Parathyroid adenoma (tissue), 2 donors: ENCODE measurements around the gene LBHD2.

Experiments
- H2AFZ ChIP-seq: fragments of 300-600 bp; sonication (generic); one replicate; pipeline ENCODE4 v1.7.0; 2017; ENCODE audit warnings: antibody characterized with exemption, mild to moderate bottlenecking
- H3K27ac ChIP-seq: fragments of 300-600 bp; sonication (generic); one replicate; pipeline ENCODE4 v1.7.0; 2017
- H3K27me3 ChIP-seq: fragments of 300-600 bp; sonication (generic); one replicate; pipeline ENCODE4 v1.7.0; 2017; ENCODE audit warnings: low read length; ENCODE audit not compliant: control insufficient read depth, insufficient read depth
- H3K36me3 ChIP-seq: fragments of 300-600 bp; sonication (generic); one replicate; pipeline ENCODE4 v1.7.0; 2017; ENCODE audit warnings: low read length; ENCODE audit not compliant: control insufficient read depth, insufficient read depth
- H3K4me1 ChIP-seq: fragments of 300-600 bp; sonication (generic); one replicate; pipeline ENCODE4 v1.7.0; 2017; ENCODE audit warnings: control low read depth
- H3K4me2 ChIP-seq: fragments of 300-600 bp; sonication (generic); one replicate; pipeline ENCODE4 v1.7.0; 2017; ENCODE audit warnings: low read length
- H3K4me3 ChIP-seq: fragments of 300-600 bp; sonication (generic); one replicate; pipeline ENCODE4 v1.7.0; 2017; ENCODE audit warnings: low read depth, low read length
- H3K79me2 ChIP-seq: fragments of 300-600 bp; sonication (generic); one replicate; pipeline ENCODE4 v1.7.0; 2017; ENCODE audit warnings: control low read depth
- H3K9ac ChIP-seq: fragments of 300-600 bp; sonication (generic); one replicate; pipeline ENCODE4 v1.7.0; 2017; ENCODE audit warnings: mild to moderate bottlenecking
- H3K9me3 ChIP-seq: fragments of 300-600 bp; sonication (generic); one replicate; pipeline ENCODE4 v1.7.0; 2017; ENCODE audit warnings: low read length; ENCODE audit not compliant: control insufficient read depth
- TF ChIP-seq, protein P1 (sequence below): fragments of 300-600 bp; sonication (generic); IDR thresholded peaks from one replicate; pipeline ENCODE4 v1.7.0; 2017; ENCODE audit warnings: antibody characterized with exemption, mild to moderate bottlenecking
- donor health status: primary hyperparathyroidism.

LBHD2 gene

DNA sequence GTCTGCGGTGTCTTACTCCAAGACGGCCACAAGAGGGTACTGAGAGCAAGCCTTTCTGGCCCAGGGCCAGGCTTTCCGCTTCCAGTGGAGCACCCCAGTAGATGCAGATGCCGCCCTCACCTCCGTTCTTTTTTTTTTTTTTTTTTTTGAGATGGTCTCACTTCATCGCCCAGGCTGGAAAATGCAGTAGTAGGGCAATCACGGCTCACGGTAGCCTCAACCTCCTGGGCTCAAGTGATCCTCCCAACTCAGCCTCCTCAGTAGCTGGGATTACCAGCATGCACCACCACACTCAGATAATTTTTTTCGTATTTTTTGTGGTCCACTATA lies 5.6 kb upstream of the LBHD2 start:
- no peak overlapping the region for H3K4me3 ChIP-seq
- no peaks in the 10 kb centered on the region for H3K4me1 ChIP-seq
- H3K79me2 ChIP-seq = no peaks in the 10 kb centered on the region
- no peaks in the 10 kb centered on the region for H3K36me3 ChIP-seq
- H3K27me3 ChIP-seq = no peaks in the 10 kb centered on the region
- no peak overlapping the region for H2AFZ ChIP-seq
- no peak overlapping the region for H3K9ac ChIP-seq
- no peak overlapping the region for H3K27ac ChIP-seq
- no peak overlapping the region for H3K4me2 ChIP-seq
- H3K9me3 ChIP-seq = no peaks in the 10 kb centered on the region
- TF ChIP-seq, protein P1, sequence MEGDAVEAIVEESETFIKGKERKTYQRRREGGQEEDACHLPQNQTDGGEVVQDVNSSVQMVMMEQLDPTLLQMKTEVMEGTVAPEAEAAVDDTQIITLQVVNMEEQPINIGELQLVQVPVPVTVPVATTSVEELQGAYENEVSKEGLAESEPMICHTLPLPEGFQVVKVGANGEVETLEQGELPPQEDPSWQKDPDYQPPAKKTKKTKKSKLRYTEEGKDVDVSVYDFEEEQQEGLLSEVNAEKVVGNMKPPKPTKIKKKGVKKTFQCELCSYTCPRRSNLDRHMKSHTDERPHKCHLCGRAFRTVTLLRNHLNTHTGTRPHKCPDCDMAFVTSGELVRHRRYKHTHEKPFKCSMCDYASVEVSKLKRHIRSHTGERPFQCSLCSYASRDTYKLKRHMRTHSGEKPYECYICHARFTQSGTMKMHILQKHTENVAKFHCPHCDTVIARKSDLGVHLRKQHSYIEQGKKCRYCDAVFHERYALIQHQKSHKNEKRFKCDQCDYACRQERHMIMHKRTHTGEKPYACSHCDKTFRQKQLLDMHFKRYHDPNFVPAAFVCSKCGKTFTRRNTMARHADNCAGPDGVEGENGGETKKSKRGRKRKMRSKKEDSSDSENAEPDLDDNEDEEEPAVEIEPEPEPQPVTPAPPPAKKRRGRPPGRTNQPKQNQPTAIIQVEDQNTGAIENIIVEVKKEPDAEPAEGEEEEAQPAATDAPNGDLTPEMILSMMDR = peak; percentile 68

DNA sequence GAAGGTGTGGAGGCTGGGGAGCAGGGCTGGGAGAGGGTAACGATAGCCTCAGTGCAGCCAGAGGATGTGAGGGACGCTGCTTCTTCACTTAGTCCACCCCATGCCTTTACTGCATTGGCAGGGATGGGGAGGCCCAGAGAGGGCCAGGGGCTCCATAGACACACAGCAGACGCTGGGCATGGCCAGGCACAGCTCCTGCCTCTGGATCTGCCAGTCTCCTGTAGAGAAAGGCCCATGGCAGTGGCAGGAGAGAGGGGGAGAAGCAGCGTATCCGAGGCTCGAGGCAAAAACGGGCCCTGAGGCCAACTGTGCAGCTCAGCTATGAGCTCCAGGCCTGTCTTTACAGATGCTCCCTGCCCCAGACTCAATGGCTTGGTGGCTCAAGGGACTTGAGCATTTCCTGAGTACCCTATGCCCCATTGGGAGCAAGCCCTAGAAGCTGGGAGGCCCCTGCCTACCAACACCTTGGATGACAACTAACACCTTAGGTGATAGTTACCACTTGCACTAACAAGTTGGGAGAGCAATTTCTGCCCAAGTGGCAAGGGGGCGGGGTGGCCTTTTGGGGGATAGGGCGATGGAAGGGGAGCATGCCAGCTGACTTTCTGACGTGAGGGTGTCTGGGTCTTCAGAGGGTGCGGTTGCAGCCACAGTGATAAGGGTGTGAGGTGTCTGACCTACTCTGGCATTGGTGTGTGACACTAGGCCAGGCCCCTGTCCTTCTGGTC lies 5.0 kb upstream of the LBHD2 start:
- no peaks in the 10 kb centered on the region for H3K27me3 ChIP-seq
- H3K79me2 ChIP-seq = no peaks in the 10 kb centered on the region
- no peak overlapping the region for H3K4me3 ChIP-seq
- no peaks in the 10 kb centered on the region for H3K4me1 ChIP-seq
- H2AFZ ChIP-seq = no peak overlapping the region
- no peaks in the 10 kb centered on the region for H3K36me3 ChIP-seq
- H3K27ac ChIP-seq = no peak overlapping the region
- no peak overlapping the region for H3K4me2 ChIP-seq
- H3K9me3 ChIP-seq = no peaks in the 10 kb centered on the region
- H3K9ac ChIP-seq = no peak overlapping the region
- TF ChIP-seq, protein P1 = no peak

DNA sequence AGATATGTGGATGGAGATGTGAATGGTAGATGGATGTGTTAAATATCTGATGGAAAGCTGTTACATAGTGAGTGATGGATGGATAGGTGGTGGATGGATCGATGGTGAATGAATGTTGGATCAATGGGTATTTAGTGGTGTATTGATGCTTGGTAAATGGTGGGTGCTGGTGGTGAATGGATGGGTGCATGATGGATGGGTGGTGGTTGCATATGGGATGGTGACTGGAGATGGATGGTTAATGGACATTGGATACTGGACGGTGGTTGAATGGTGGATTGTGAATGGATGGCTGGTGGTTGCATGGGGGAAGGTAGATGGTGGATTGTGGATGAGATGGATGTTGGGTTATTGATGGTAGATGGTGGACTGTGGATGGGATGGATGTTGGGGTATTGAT lies 2.1 kb upstream of the LBHD2 start:
- H2AFZ ChIP-seq = no peak overlapping the region
- H3K27ac ChIP-seq = no peak overlapping the region
- H3K9ac ChIP-seq = no peak overlapping the region
- H3K79me2 ChIP-seq = no peaks in the 10 kb centered on the region
- H3K36me3 ChIP-seq = no peaks in the 10 kb centered on the region
- no peaks in the 10 kb centered on the region for H3K9me3 ChIP-seq
- no peak overlapping the region for H3K4me2 ChIP-seq
- H3K4me1 ChIP-seq = no peaks in the 10 kb centered on the region
- TF ChIP-seq, protein P1 = no peak
- no peak overlapping the region for H3K4me3 ChIP-seq
- H3K27me3 ChIP-seq = no peaks in the 10 kb centered on the region

DNA sequence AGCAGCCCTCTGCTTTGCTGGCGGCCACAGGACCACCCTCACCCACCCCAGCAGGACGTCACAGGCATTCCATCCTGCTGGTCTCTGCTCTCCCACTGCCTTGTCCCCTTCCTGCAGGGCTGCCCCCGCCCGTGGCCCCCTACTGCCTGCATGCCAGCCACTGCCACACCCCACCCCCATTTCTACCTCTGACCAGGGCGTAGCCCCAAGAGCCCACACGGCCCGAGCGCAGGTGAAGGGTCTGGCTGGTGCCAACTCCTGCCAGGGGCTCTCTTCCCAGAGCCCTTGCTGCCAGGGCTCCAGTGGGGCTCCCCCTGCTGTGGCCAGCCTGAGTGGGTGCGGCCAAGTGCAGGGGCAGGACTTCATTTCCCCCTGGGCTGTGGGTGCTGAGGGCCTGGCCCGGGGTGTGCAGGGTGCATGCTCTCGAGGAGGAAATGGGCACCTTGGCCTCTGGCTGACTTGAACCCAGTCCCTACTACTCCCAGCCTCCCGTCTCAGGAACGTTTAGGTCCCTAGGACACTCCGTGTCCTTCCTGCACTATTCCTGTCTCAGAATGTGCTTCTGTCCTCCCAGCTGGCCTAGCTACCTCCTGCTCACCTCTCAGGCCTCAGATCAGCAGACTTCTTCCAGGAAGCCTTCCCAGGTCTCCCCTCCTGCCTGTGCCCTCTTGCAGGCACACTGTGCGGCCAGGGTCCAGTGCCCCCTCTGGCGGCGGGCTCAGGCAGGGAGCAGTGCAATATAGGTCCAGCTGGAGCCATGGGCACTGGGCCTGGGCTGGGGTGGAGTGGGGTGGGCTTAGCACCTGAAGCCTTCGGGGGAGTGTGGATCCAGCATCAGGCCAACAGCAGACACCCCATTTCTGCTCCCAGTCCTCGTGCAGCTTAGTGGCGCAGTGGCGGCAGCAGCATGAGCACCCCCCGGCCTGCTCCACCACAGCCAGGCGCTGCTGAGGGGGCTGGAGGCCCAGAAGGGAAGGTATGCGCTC lies 1.4 kb downstream of the LBHD2 start:
- H3K27ac ChIP-seq = no peak overlapping the region
- H3K4me2 ChIP-seq = no peak overlapping the region
- H3K9me3 ChIP-seq = no peaks in the 10 kb centered on the region
- TF ChIP-seq, protein P1 = no peak
- no peaks in the 10 kb centered on the region for H3K27me3 ChIP-seq
- H3K79me2 ChIP-seq = no peaks in the 10 kb centered on the region
- no peak overlapping the region for H3K9ac ChIP-seq
- no peaks in the 10 kb centered on the region for H3K36me3 ChIP-seq
- no peaks in the 10 kb centered on the region for H3K4me1 ChIP-seq
- H2AFZ ChIP-seq = no peak overlapping the region
- H3K4me3 ChIP-seq = no peak overlapping the region
